Right lobe of liver (tissue), 6 donors: ENCODE measurements around the gene MAVS. TPM values are rescaled to one million over a fixed set of nuclear protein-coding genes. Genes with fewer than 3 reads are reported as not detected.
A peak's percentile ranks its signal among the peaks of the same experiment; 100 is the strongest.

ENCODE experiments used
- ATAC-seq, 4 donors: fragments of 200-7000 bp; cut with Tn5 transposase; one replicate each; pipeline ENCODE4 v1.9.1; 2020; ENCODE audit warnings: mild to moderate bottlenecking in 4 of 4, moderate library complexity in 4 of 4
- DNase-seq, 3 donors: peaks; one replicate each; pipeline ENCODE4 v3.0.0-alpha.2; 2020
- H3K27ac ChIP-seq, 3 donors: fragments of 200-600 bp; one replicate each; pipeline ENCODE4 v1.8.0; 2022
- H3K27me3 ChIP-seq, 2 donors: fragments of 200-600 bp; one replicate each; pipeline ENCODE4 v1.8.0; 2022
- H3K36me3 ChIP-seq, 4 donors: fragments of 200-600 bp; sonication (generic) in 1 of 4; one replicate each; pipeline versions ENCODE4 v1.5.1 to v1.8.0; 2017 to 2022; ENCODE audit warnings: control low read depth in 1 of 4
- H3K4me1 ChIP-seq, 4 donors: fragments of 200-600 bp; sonication (generic) in 1 of 4; one replicate each; pipeline versions ENCODE4 v1.5.1 to v1.8.0; 2017 to 2022; ENCODE audit warnings: control low read depth in 1 of 4
- H3K4me3 ChIP-seq, 3 donors: fragments of 200-600 bp; one replicate each; pipeline ENCODE4 v1.8.0; 2022
- H3K9me3 ChIP-seq, 4 donors: fragments of 200-600 bp; sonication (generic) in 1 of 4; one replicate each; pipeline versions ENCODE4 v1.5.1 to v1.8.0; 2017 to 2022; ENCODE audit warnings: control low read depth in 1 of 4
- POLR2A ChIP-seq: fragments of 450-650 bp; IDR thresholded peaks from one replicate; pipeline ENCODE4 v1.6.1; 2017; ENCODE audit warnings: antibody characterized with exemption, mild to moderate bottlenecking
- WGBS: methylation state at CpG from one replicate; pipeline ENCODE4 v1.1.6; 2018; ENCODE audit warnings: low coverage, low lambda C conversion rate; ENCODE audit not compliant: insufficient coverage; ENCODE audit errors: missing lambda C conversion rate; 5-methylcytosine and 5-hydroxymethylcytosine counted together
- intact Hi-C, 2 donors: fragments of 100-400 bp; cut with DNase I; formaldehyde crosslinking; loops; one replicate each; pipeline versions ENCODE4 v1.11.2 to v1.14.1; 2022
- total RNA-seq, 6 experiments: library from RNA; depleted of rRNA in 2 of 6; stranded (reverse); fragments of >200 nt in 2 of 6; fragmentation: NEBNext Ultra II Directional in 3 of 6; extraction: Animal tissue kit (Norgen Biotek cat#: 25700) in 3 of 6; gene quantifications; one replicate each; pipeline versions ENCODE4 v1.1.0 to v1.2.4, GENCODE V29; 2016 to 2023
- TF ChIP-seq, protein P1 (sequence below), 4 donors: fragments of 200-600 bp in 3 of 4; fragments of 450-650 bp in 1 of 4; IDR thresholded peaks; one replicate each; pipeline versions ENCODE4 v1.5.1 to v1.8.0; 2016 to 2022; ENCODE audit warnings: antibody characterized with exemption in 4 of 4, mild to moderate bottlenecking in 2 of 4
- donor health status: DM: no; HTN: yes; CAD: no.
- donor health status: DM: no; HTN: no; CAD: no.
- donor health status: DM: no; HTN: no; CAD: no.
- donor health status: DM: no; HTN: yes; CAD: no.
- donor health status: DM: no; HTN: yes; CAD: no.

Gene MAVS
- total RNA-seq, 6 experiments from 2014 or later: 10.1 to 20.4 (median 17.0) TPM

DNA sequence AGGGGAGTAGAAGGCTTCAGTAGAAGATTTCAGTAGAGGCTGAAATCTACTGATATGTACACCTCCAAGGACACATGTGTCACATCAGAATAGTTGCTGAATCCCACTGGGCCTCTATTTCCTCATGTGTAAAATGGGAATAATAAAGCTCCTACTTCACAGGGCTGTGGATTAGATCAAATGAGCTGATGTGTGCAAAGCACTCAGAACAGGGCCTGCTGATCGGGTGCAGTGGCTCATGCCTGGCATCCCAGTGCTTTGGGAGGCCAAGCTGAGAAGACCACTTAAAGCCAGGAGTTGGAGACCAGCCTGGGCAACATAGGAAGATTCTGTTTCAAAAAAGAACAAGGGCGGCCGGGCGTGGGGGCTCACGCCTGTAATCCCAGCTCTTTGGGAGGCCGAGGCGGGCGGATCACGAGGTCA is 34.4 kb upstream of the MAVS start:
- no peak overlapping the region for H3K4me3 ChIP-seq
- TF ChIP-seq, protein P1, sequence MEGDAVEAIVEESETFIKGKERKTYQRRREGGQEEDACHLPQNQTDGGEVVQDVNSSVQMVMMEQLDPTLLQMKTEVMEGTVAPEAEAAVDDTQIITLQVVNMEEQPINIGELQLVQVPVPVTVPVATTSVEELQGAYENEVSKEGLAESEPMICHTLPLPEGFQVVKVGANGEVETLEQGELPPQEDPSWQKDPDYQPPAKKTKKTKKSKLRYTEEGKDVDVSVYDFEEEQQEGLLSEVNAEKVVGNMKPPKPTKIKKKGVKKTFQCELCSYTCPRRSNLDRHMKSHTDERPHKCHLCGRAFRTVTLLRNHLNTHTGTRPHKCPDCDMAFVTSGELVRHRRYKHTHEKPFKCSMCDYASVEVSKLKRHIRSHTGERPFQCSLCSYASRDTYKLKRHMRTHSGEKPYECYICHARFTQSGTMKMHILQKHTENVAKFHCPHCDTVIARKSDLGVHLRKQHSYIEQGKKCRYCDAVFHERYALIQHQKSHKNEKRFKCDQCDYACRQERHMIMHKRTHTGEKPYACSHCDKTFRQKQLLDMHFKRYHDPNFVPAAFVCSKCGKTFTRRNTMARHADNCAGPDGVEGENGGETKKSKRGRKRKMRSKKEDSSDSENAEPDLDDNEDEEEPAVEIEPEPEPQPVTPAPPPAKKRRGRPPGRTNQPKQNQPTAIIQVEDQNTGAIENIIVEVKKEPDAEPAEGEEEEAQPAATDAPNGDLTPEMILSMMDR (IDR thresholded peaks at IDR 0.05): no peak
- no peak for TF ChIP-seq POLR2A
- intact Hi-C loops: no loop called here
- H3K36me3 ChIP-seq: no peaks in the 10 kb centered on the region
- no peaks in the 10 kb centered on the region for H3K27me3 ChIP-seq
- DNase-seq (no peak), ATAC-seq (no peak)
- WGBS: 93% methylated on average over 5 of the region's 9 CpGs
- H3K9me3 ChIP-seq: no peaks in the 10 kb centered on the region
- H3K4me1 ChIP-seq: peaks cover 0 to 42% (median 12%) of the 10 kb centered on the region in 4 donors
- peak overlapping the region; percentile 58 to 98 (median 97) for H3K27ac ChIP-seq

DNA sequence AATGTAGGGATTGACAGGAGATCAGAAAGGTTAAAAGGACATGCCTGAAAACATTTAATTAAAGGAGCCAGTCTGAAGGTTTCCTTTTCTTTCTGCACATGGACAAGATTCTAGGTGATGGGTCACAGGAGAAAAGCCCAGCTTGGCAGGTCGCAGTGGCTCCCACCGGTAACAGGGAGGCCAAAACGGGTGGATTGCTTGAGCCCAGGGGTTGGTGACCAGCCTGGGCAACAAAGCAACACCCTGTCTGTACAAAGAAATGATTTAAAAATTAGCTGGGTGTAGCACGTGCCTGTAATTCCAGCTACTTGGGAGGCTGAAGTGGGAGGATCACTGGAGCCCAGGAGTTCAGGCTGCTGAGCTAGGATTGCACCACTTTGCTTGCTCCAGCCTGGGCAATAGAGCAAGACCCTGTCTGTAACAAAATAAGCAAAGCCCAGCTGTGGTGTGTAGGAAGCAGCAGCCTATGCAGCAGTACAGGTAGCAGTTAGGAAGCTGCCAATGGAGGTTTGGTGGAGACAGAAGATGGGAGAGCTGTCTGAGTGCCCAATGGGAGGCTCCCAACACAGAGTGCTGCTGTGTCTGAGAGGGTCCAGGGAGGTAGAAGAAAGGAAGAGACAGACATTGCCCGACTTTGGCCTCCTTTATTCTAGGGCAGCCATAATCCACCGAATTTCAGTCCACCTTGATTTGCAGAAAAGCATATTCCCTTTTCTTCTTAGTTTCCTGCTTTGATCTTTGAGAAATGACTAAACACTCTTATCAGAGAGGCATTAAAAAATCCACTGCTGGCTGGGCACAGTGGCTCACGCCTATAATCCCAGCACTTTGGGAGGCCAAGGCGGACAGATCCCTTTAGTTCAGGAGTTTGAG is 33.4 kb upstream of the MAVS start:
- Histone ChIP-seq H3K4me1 (peaks cover 0 to 33% (median 6%) of the 10 kb centered on the region in 4 donors), H3K9me3 (no peaks in the 10 kb centered on the region), H3K27me3 (no peaks in the 10 kb centered on the region), H3K27ac (no peak overlapping the region), H3K4me3 (no peak overlapping the region), H3K36me3 (no peaks in the 10 kb centered on the region)
- 74% methylated on average over 8 of the region's 8 CpGs for WGBS
- no peak for ATAC-seq
- DNase-seq: no peak
- no peak for TF ChIP-seq POLR2A
- TF ChIP-seq, protein P1 (IDR thresholded peaks at IDR 0.05): no peak
- intact Hi-C loops: no loop called here

GRCh38 chr20:3813848-3814581 is 32.6 kb upstream of the MAVS start:
- Histone ChIP-seq H3K4me3 (no peak overlapping the region), H3K36me3 (no peaks in the 10 kb centered on the region), H3K9me3 (no peaks in the 10 kb centered on the region), H3K27me3 (no peaks in the 10 kb centered on the region), H3K27ac (no peak overlapping the region), H3K4me1 (peaks cover 0 to 25% (median 10%) of the 10 kb centered on the region in 4 donors)
- no peak for ATAC-seq
- intact Hi-C loops: no loop called here
- 71% methylated on average over 9 of the region's 12 CpGs for WGBS
- no peak for DNase-seq
- no peak for TF ChIP-seq POLR2A
- TF ChIP-seq, protein P1 (IDR thresholded peaks at IDR 0.05): no peak

DNA sequence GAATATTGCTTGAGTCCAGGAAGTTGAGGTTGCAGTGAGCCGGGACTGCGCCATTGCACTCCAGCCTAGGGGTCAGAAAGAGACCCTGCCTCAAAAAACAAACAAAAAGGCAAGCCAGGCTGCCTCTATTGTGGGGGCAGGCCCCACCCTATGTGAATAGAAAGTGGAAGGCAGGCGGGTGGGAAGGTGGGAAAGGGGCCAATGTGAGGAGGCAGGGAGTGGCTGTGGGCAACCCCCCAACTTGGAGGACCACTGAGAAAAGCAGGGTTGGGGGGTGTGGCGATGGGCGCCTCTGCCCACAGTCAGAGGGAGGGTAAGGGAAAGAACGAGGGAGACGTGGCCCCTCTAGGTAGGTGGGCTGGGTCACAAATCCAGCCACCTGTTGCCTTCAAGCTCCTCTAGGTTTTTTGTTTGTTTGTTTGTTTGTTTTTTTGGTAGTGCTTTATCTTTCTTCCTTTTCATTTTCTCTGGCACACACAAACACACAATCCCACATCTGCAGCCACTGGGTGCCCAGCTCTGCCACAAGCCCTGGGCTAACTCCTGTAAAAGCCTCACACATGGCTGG is 31.6 kb upstream of the MAVS start:
- WGBS: 69% methylated on average over 7 of the region's 7 CpGs
- H3K4me1 ChIP-seq: peaks cover 0 to 25% (median 10%) of the 10 kb centered on the region in 4 donors

More for the DNA sequence above, 31.6 kb upstream of the MAVS start:
- no peak for DNase-seq
- ATAC-seq: no peak
- Histone ChIP-seq H3K36me3 (no peaks in the 10 kb centered on the region), H3K4me3 (no peak overlapping the region), H3K9me3 (no peaks in the 10 kb centered on the region), H3K27ac (no peak overlapping the region), H3K27me3 (no peaks in the 10 kb centered on the region)
- intact Hi-C loops: no loop called here
- no peak for TF ChIP-seq POLR2A
- TF ChIP-seq, protein P1 (IDR thresholded peaks at IDR 0.05): no peak
